SH-SY5Y (cell line): ENCODE measurements around the gene RPL31.

ENCODE experiments used
- GATA2 ChIP-seq: IDR thresholded peaks from 2 replicates; pipeline ENCODE4 v1.6.1; 2011; ENCODE audit warnings: mild to moderate bottlenecking, low read depth, low read length
- GATA3 ChIP-seq: IDR thresholded peaks from 2 replicates; pipeline ENCODE4 v1.6.1; 2011; ENCODE audit warnings: low read depth, mild to moderate bottlenecking, low read length, moderate library complexity

Gene RPL31

DNA sequence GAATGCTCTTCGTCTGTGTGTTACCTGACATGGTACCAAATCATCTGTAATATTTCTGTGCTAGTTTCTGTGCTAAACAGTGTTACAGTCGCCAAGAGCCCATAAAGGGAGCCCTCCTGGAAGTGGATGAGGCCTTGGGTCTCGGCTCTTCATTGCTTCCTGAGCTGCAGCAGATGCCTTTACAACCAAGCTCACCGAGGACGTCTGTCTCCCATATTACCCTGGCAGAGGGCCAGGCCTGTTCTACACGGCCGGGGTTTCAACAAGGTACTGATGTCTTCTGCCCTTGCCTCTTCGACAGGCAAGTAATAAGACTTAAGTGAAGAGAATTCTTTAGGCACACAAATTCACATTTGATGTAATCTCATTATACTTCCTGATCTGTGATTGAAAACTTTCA lies 16.8 kb downstream of the RPL31 start:
- TF ChIP-seq GATA3 (no peak), GATA2 (no peak)

DNA sequence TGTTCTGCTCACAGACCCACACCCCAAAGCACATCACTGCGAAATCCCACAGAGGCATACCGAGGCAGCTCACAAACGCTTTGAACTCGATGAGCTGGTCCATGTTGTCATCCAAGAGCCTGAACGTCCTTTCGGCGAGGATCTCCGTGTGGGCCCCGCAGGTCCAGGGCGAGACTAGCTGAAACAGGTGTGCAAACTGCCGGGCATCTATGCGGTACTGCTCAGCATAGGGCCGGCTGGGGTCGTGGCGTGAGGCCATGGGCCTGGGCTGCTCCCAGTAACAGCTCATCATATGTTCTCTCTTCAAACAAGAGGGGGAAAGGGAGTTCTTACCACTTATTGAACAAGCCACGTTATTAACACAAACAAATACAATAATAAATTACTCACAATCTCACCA lies 20.1 kb downstream of the RPL31 start:
- TF ChIP-seq GATA3 (no peak), GATA2 (no peak)

DNA sequence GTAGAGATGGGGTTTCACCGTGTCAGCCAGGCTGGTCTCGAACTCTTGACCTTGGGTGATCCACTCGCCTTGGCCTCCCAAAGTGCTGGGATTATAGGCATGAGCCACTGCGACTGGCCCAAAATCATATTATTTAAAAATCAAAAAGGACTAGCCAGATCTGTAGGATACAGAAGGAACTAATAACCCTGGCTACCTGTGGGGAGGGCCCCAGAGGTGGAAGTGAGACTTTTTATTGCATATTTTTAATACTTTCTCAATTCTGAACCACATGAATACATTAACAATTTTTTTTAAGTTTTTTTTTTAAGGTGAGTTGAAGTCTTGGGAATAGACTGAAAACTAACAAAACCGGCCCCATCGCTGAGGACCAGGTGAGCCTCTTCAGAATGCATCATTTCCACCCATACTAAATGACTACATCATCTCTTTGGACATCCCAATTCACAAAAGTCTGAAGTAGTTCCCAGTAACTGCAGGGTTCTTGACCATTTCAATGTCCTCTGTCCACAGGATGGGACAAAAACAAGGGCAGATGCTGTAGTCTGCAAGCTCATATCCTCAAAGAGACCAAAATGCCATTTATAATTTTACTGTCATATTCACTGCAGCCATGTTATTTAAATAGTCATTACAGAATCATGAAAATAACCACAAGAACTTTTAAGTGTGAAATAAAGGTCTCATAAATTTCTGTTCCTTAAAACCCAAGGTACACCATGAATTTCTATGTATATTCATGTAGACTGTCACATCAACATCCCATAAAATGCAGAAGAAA lies 21.4 kb downstream of the RPL31 start:
- no peak for TF ChIP-seq GATA2
- TF ChIP-seq GATA3 = no peak

DNA sequence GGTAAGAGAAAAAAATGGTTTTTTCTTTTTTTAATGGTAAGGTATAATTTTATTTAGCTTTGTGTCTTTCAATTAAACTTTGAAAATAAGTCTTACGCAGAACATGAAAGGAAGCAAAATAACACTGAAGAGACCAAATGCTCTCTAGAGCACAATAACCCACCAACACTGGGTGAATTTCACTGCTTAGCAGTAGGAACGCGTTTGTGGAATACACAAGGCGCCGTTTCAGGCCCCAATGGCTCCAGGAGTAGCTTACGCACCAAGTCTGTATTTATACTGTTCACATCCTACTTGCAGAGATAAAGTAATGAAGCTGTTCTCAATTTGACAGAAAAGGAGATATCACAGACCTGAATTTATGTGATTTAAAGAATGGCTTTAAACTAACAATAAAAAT lies 23.5 kb downstream of the RPL31 start:
- no peak for TF ChIP-seq GATA2
- TF ChIP-seq GATA3 = no peak

DNA sequence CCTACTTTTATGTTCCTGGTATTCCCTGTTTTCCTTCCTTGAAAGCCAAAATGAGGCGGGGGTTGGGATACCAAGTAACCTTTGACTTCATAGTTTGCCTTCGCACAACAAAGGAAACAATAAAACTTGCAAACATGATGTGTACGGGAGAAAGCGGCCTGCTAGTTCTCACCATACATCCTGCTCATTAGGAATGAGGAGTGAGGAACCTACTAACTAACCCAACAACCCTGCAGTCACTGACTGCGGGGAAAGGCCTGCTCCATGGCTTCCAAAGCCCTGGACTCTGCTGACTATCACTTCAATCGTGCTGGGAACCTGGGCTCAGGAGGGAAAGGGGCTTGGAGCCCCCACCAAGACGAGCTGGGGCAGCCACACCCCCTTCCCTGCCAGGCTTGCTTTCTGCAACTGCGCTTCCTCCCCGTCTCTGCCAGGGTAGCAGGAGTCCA lies 24.2 kb downstream of the RPL31 start:
- TF ChIP-seq GATA2 (no peak), GATA3 (no peak)

DNA sequence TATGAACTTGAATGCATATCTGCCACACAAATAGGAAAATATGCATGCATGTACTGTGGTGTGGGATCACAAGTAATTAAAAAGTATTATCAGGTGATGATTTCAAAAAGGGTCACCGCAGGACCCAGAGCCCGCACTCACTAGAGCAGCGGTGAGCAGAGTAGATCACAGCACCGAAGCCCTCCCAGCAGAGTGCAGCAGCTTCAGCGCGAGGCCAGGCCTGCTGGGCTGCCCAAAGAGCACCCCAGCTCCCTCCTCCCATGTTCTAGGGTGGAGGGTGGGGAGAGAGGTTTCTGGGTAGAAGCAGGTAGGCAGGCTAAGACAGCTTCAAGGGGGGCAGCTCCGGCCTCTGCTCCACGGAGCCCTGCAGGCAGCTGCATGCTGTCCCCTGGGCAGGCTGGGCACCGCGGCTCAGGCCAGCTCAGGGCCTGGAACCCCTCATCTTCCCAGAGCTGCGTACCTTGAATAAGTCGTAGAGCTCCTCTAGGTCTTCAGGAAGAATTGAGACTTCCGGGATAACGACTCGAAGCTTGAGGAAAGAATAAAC lies 24.9 kb downstream of the RPL31 start:
- no peak for TF ChIP-seq GATA3

DNA sequence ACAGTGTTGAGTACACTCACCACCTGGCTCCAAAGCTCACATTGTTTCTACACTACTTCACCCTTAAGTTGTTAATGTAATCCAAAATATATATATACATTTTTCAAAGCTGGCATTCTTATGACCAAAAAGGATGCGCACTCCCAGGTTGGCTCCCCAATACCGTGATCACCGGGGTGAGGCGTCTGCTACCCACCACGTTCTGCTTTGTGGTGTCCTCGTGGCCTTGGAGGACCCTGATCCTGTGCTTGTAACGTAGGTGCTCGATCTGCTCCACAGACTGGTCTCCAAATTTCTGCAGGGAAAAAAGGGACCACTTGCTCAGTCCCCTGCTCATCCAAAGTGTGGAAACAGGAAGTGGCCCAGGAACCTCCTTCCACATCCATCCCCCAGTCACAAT lies 25.8 kb downstream of the RPL31 start:
- TF ChIP-seq GATA2 (no peak), GATA3 (no peak)

DNA sequence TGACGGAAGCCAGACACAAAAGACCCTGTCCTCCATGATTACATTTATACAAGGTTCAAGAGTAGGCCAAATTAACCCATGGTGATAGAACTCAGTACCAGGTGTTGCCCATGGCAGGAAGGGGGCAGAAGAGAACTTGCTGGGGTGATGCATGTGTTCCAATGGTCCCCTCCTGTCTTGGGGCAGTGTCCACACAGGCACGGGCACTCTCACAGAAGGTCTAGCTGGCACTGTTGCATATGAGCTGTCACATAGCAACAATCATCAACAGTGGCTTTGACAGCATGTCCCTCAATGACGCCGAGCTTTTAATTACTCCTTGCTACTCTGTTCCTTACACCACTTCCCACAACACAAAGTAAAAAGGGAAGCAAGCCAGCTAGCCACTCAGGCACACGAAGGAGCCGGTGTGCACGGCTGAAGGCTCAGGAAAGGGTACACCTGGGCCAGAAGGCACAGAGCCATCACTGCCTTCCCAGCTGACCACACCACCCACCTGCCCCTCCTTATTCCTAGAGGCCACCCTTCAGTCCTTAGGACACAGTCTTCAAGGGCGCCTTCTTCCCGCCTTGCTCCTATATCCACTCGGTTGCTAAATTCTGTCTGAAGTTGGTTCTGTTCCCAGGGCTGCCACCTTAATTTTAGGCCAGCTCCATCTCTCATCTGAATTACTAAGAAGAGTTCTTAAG lies 28.9 kb downstream of the RPL31 start:
- TF ChIP-seq GATA2 = no peak
- TF ChIP-seq GATA3 = no peak

DNA sequence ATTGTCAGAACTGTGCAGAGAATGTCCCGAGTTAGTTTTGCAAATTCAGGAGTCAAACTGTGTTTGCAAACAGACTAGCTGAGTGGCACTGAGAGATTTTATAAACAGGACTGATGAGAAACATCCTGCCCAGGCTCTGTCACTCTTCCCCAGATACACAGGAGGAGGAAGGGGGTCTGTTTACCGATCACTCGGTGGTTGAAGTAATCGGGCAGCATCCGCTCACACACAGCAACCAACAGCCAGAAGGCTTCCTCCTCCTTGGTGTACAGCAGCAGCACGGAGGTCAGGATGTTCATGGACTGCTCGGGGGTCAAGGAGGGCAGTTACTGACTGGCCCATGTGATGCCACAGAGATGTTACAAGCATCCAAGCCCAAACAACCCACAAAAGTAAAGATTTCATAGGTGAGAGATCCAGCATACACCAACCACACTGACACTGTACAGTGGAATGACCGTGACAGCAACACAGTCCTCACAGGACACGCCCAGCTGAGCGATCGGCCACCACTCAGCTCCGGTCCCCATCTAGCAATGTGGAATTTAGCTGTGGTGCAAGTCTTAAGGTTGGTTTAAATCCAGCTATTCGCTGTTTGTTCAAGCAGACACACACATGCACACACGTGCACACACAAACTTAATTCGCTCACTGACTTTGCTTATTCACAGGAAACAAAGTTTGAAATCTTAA lies 30.1 kb downstream of the RPL31 start:
- no peak for TF ChIP-seq GATA2
- no peak for TF ChIP-seq GATA3

DNA sequence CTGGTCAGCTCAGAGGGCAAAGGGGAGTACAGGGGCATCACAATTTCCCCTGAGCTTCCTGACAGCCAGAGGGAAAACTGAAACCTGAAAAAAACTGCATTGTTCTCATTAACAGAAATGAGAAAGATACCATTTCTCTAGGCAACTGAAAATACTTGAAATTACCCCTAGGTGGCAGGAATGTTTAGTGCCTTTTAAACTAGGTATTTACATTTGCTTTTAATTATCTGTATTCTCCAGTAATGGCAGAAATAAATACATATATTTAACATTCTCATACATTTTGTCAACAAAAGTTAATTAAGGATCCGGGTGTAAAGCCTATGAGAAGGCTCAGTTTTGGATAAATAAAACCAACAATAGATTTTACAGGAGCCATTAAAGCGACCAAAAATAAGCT lies 34.5 kb downstream of the RPL31 start:
- TF ChIP-seq GATA2 = no peak
- TF ChIP-seq GATA3 = no peak

DNA sequence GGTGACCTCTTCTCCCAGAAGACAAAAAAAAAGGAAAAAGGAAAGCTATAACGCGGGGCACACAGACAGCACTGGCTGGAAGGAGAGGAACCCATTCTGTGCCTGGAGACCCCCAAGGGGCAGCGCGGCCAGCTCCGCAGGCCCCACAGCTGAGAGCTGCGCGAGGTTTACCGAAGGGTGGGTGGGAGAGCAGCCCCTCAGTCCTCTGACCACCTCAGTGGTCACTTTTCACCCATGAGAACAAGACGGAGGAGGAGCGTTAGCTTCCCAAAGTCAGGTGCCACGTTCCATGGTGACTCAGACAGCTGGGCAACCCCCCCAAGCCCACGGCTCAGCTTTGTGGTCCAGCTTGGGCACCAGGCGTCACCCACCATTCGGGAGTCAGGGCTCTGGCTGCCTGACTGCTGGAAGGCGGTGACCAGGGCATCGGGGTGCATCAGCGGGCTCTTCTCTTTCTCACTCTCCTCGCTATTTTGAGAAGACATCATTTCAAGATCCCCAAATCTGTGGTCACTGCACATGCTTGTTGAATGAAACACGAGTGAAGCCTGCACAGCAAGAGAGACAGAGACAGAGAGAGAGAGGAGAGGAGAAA lies 35.2 kb downstream of the RPL31 start:
- TF ChIP-seq GATA2 (no peak), GATA3 (no peak)

DNA sequence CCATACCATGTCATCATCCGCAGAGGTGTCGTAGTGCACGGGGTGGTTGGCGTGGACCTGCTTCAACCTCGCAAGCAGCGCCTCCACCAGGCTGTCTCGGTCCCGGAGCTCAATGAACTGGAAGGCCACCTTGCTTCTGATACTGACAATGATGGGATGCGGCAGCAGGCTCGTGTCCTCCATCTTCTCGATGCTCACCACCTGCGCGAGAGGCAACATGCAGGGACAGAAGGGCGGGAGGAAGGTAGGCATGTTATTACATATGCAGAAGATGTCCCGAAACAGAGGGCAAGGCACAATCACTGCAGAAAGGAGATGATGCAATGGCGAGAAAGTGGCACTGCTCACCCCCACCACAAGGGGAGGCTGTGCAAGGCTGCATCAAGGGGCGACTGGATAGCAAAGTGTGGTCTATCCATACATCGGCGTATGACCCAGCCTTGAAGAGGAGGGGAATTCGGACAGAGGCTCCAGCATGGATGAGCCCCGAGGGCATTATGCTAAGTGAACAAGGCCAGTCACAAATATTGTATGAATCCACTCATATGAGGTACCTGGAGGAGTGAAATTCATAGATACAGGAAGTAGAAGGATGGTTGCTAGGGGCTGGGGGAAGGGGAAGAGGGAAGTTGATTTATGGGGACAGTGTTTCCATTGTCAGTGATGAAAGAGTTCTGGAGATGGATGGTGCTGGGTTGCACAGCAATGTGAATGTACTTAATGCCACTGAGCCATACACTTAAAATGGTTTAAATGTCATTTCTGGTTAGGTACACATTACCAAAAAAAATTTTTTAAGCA lies 36.6 kb downstream of the RPL31 start:
- no peak for TF ChIP-seq GATA2
- no peak for TF ChIP-seq GATA3

DNA sequence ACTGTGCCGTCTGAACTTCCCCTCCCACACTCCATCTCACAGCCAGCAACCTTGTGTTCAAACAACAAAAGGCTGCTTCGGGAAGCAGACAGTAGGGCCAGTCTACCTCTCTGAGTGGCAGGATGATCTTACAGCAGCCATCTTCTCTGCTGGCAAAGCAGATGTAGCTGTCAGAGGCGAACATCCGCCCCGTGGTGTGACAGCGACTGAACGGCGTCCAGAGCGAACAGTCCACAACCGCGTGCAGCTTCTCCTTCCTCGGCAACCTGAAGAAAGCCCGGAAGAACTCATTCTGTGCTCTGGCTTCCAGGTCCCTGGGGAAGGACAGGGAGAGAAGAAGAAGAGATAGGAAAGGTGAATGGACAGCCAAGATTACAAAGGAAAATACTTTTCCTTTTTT lies 38.0 kb downstream of the RPL31 start:
- TF ChIP-seq GATA3 = no peak
- TF ChIP-seq GATA2 = no peak

DNA sequence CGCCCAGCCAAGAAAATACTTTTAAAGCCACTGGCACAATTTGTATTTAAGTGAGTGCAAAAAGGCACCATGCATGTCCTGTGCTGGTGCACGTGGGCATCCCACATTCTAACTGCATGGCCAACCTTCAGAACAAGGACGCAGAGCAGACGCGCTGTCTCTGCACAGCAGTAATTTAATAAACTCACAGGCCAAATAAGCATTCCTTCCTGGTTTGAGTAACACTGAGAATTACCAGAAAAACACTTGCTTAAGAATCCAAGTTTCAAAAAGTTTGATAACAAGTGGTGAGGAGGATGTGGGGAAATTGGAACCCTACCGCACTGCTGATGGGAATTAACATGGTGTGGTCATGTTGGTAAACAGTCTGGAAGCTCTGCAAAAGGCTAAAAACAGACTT lies 38.7 kb downstream of the RPL31 start:
- TF ChIP-seq GATA3 = no peak
- no peak for TF ChIP-seq GATA2
